SU-DHL-6 (cell line): ENCODE measurements around the gene EVC2.

Experiments
- EZH2phosphoT487 ChIP-seq: fragments of 200-600 bp; sonication (generic), shearing (Covaris generic); conservative IDR thresholded peaks from 2 replicates; pipeline ENCODE4 v1.6.1; 2018; ENCODE audit warnings: mild to moderate bottlenecking, antibody characterized with exemption, low read length, moderate library complexity, mixed read lengths
- TF ChIP-seq, protein P1 (sequence below): fragments of 200-600 bp; sonication (generic); IDR thresholded peaks from one replicate; pipeline ENCODE4 v1.5.1; 2017; ENCODE audit warnings: antibody characterized with exemption, mild to moderate bottlenecking, low read length, moderate library complexity; ENCODE audit not compliant: insufficient read depth, poor library complexity, severe bottlenecking

DNA sequence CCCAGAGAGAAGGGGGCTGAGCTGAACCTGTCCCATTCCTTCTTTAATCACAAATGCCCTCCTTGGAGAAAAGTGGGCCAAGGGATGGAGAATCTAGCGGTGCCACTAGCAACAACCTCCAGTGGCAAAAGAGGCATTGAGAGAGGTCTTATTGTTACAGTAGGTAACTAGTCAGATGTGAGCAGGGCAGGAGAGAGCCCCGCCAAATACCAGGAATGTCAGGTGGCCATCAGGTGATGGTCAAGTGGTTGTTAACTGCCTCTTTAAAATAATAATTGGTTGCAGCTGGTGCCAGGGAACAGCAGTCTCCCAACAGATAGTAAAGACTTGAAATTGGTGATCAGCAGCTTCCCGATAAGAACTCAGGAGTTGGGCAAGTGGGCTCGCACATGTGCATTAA, 116.1 kb downstream of the EVC2 start:
- TF ChIP-seq, protein P1, sequence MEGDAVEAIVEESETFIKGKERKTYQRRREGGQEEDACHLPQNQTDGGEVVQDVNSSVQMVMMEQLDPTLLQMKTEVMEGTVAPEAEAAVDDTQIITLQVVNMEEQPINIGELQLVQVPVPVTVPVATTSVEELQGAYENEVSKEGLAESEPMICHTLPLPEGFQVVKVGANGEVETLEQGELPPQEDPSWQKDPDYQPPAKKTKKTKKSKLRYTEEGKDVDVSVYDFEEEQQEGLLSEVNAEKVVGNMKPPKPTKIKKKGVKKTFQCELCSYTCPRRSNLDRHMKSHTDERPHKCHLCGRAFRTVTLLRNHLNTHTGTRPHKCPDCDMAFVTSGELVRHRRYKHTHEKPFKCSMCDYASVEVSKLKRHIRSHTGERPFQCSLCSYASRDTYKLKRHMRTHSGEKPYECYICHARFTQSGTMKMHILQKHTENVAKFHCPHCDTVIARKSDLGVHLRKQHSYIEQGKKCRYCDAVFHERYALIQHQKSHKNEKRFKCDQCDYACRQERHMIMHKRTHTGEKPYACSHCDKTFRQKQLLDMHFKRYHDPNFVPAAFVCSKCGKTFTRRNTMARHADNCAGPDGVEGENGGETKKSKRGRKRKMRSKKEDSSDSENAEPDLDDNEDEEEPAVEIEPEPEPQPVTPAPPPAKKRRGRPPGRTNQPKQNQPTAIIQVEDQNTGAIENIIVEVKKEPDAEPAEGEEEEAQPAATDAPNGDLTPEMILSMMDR: no peak
- no peak for TF ChIP-seq EZH2phosphoT487
